Memory B cell (primary cell): Measurements from ENCODE around the gene MICALL2.

Experiments used
- ATAC-seq: fragments of 150-1000 bp; cut with Tn5 transposase; 2 replicates; pipeline ENCODE4 v1.10.0; 2021; ENCODE audit warnings: low read depth, mild to moderate bottlenecking, moderate library complexity
- DNase-seq, 2 donors: peaks; one replicate each; pipeline ENCODE4 v3.0.0; 2022; ENCODE audit warnings: low spot score in 2 of 2
- H3K27ac Mint-ChIP-seq: one replicate; pipeline ENCODE4 v1.8.0; 2022; ENCODE audit warnings: mild to moderate bottlenecking, moderate library complexity, mixed read lengths
- H3K27me3 Mint-ChIP-seq: one replicate; pipeline ENCODE4 v1.8.0; 2022; ENCODE audit warnings: mixed read lengths
- H3K36me3 Mint-ChIP-seq: one replicate; pipeline ENCODE4 v1.8.0; 2022; ENCODE audit warnings: mild to moderate bottlenecking, mixed read lengths
- H3K4me1 Mint-ChIP-seq: one replicate; pipeline ENCODE4 v1.8.0; 2022; ENCODE audit warnings: mixed read lengths
- H3K4me3 Mint-ChIP-seq: one replicate; pipeline ENCODE4 v1.8.0; 2022; ENCODE audit warnings: mild to moderate bottlenecking, moderate library complexity, mixed read lengths
- H3K9me3 Mint-ChIP-seq: one replicate; pipeline ENCODE4 v1.8.0; 2022; ENCODE audit warnings: mixed read lengths

Gene MICALL2

GRCh38 chr7:1392556-1392955 is 66.7 kb downstream of the MICALL2 start:
- no peak overlapping the region for H3K4me3 Mint-ChIP-seq
- peaks cover 13% of the 10 kb centered on the region for H3K27me3 Mint-ChIP-seq
- DNase-seq (no peak), ATAC-seq (no peak)
- H3K9me3 Mint-ChIP-seq: peaks cover 3% of the 10 kb centered on the region
- H3K4me1 Mint-ChIP-seq: no peaks in the 10 kb centered on the region
- H3K27ac Mint-ChIP-seq: no peak overlapping the region
- H3K36me3 Mint-ChIP-seq: peaks cover 1% of the 10 kb centered on the region

GRCh38 chr7:1391449-1391848 is 67.8 kb downstream of the MICALL2 start:
- H3K4me1 Mint-ChIP-seq: no peaks in the 10 kb centered on the region
- no peak for DNase-seq
- H3K9me3 Mint-ChIP-seq: peaks cover 3% of the 10 kb centered on the region
- peaks cover 16% of the 10 kb centered on the region for H3K27me3 Mint-ChIP-seq
- H3K36me3 Mint-ChIP-seq: peaks cover 1% of the 10 kb centered on the region
- H3K27ac Mint-ChIP-seq: no peak overlapping the region
- no peak overlapping the region for H3K4me3 Mint-ChIP-seq
- no peak for ATAC-seq

- DNase-seq: no peak
- H3K9me3 Mint-ChIP-seq: peaks cover 9% of the 10 kb centered on the region
- H3K36me3 Mint-ChIP-seq: peaks cover 6% of the 10 kb centered on the region
- no peak overlapping the region for H3K4me3 Mint-ChIP-seq
- peaks cover 3% of the 10 kb centered on the region for H3K4me1 Mint-ChIP-seq
- no peak overlapping the region for H3K27ac Mint-ChIP-seq
- ATAC-seq: no peak
- H3K27me3 Mint-ChIP-seq: peaks cover 23% of the 10 kb centered on the region
Observed at GRCh38 chr7:1388703-1389335, 70.5 kb downstream of the MICALL2 start.

- peaks cover 3% of the 10 kb centered on the region for H3K4me1 Mint-ChIP-seq
- H3K27ac Mint-ChIP-seq: no peak overlapping the region
- H3K36me3 Mint-ChIP-seq: peaks cover 6% of the 10 kb centered on the region
Observed at GRCh38 chr7:1388021-1388702, 71.1 kb downstream of the MICALL2 start.

GRCh38 chr7:1387261-1387660 is 72.0 kb downstream of the MICALL2 start:
- ATAC-seq (no peak), DNase-seq (no peak)
- H3K4me3 Mint-ChIP-seq: no peak overlapping the region
- peaks cover 22% of the 10 kb centered on the region for H3K27me3 Mint-ChIP-seq
- H3K36me3 Mint-ChIP-seq: peaks cover 4% of the 10 kb centered on the region
- no peak overlapping the region for H3K27ac Mint-ChIP-seq
- H3K9me3 Mint-ChIP-seq: peaks cover 9% of the 10 kb centered on the region
- H3K4me1 Mint-ChIP-seq: peaks cover 3% of the 10 kb centered on the region

More at GRCh38 chr7:1388021-1388702, 71.1 kb downstream of the MICALL2 start:
- Mint-ChIP-seq H3K4me3 (no peak overlapping the region), H3K9me3 (peaks cover 9% of the 10 kb centered on the region), H3K27me3 (peaks cover 22% of the 10 kb centered on the region)
- DNase-seq (no peak), ATAC-seq (no peak)

- H3K27me3 Mint-ChIP-seq: peaks cover 22% of the 10 kb centered on the region
- H3K4me1 Mint-ChIP-seq: peaks cover 3% of the 10 kb centered on the region
- peaks cover 9% of the 10 kb centered on the region for H3K9me3 Mint-ChIP-seq
- no peak overlapping the region for H3K4me3 Mint-ChIP-seq
- DNase-seq (no peak), ATAC-seq (no peak)
- peaks cover 4% of the 10 kb centered on the region for H3K36me3 Mint-ChIP-seq
- no peak overlapping the region for H3K27ac Mint-ChIP-seq
Observed at GRCh38 chr7:1386623-1387220, 72.5 kb downstream of the MICALL2 start.

- Mint-ChIP-seq H3K4me3 (no peak overlapping the region), H3K36me3 (peaks cover 4% of the 10 kb centered on the region), H3K4me1 (peaks cover 3% of the 10 kb centered on the region), H3K9me3 (peaks cover 9% of the 10 kb centered on the region), H3K27me3 (peaks cover 22% of the 10 kb centered on the region), H3K27ac (no peak overlapping the region)
- DNase-seq (no peak), ATAC-seq (no peak)
Observed at GRCh38 chr7:1385809-1386622, 73.3 kb downstream of the MICALL2 start.

- H3K4me3 Mint-ChIP-seq: no peak overlapping the region
- H3K27ac Mint-ChIP-seq: no peak overlapping the region
- ATAC-seq (no peak), DNase-seq (no peak)
- H3K9me3 Mint-ChIP-seq: peaks cover 7% of the 10 kb centered on the region
- H3K4me1 Mint-ChIP-seq: peaks cover 3% of the 10 kb centered on the region
- H3K27me3 Mint-ChIP-seq: peaks cover 18% of the 10 kb centered on the region
- peaks cover 4% of the 10 kb centered on the region for H3K36me3 Mint-ChIP-seq
Observed at GRCh38 chr7:1385086-1385808, 74.0 kb downstream of the MICALL2 start.
